ENCODE measurements around the gene RNPS1. TPM values are rescaled to one million over a fixed set of nuclear protein-coding genes. Genes with fewer than 3 reads are reported as not detected.
A peak's percentile ranks its signal among the peaks of the same experiment; 100 is the strongest.

Gene RNPS1
- total and polyA plus RNA-seq, 9 of the 15 experiments (the other 6 are each of a cell fraction or from before 2014, with no cell fraction given), result 44.9 to 338 (median 202) TPM

DNA sequence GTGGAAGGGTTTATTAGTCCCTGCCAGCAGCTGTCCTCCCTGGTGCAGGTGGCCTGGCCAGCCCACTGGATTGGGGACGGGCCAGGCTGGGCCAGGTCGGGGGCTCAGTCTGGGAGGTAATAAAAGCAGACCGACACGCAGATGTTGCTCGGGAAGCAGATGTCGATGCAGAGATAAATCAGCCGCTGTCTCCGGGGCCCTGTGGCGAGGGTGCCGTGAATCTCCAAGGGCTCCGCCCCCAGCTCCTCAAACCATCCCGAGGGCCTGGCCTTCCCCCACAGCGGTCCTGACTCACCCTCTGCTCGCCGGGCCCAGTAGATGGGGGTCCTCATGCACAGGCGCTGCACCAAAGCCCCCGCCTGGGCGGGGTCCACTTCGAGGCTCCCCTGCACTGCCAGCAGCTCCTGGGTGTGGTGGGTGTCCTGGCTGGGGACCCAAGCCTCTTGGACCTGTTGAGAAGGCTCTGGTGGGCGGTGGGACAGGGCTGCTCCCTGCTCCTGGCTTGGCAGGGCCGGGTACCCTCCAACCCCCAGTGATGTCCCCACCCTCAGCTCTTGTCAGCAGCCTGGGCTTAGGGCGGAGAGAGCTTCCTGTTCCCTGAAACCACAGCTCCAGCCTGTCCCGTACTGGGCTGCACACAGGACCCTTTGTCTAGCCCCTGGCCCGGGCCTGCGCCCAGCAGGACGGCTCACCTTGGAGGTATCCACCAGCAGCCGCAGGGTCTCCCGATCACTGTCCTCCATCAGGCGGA is 58.5 kb downstream of the RNPS1 start:
- in situ Hi-C loops (cut with MboI) (no loop called here), intact Hi-C loops (cut with micrococcal nuclease) (no loop called here)
- peaks cover 71% of the 10 kb centered on the region for H3K79me2 ChIP-seq (ENCODE audit: control insufficient read depth, insufficient read depth, low read length)
- peaks cover 61% of the 10 kb centered on the region; the same call in 2 of the 3 replicates for H3K36me3 ChIP-seq (ENCODE audit: control insufficient read depth, insufficient read depth, low read length)
- DNase-seq (ENCODE audit: extremely low read depth in 1 of 4, low spot score in 3 of 4), result peak in 2 of 4 experiments; percentile 39 to 69
- no TSS peak for BruUV-seq (replicated peaks)
- WGBS (ENCODE audit: insufficient coverage, low coverage, missing lambda C conversion rate), result 52% methylated on average over 19 of the region's 29 CpGs
- POLR2A ChIA-PET, result interaction anchor here (0.6 to 2.1 kb wide), 5 partner anchors 9 to 55 kb away, joined by 3 to 12 read pairs (median 4); partner anchors contain the start of genes ECI1 and TRAF7
- FAIRE-seq, result no peak
- peaks cover 21% of the 10 kb centered on the region for H4K20me1 ChIP-seq (replicated peaks; ENCODE audit: control insufficient read depth, insufficient read depth, low read length)
- H2AFZ ChIP-seq (ENCODE audit: low read depth, low read length), result no peak overlapping the region
- H3K9me3 ChIP-seq (replicated peaks; ENCODE audit: control insufficient read depth, insufficient read depth, low read depth, low read length), result no peaks in the 10 kb centered on the region
- no peaks in the 10 kb centered on the region for H3K27me3 ChIP-seq (ENCODE audit: control insufficient read depth in 2 of 2, insufficient read depth in 2 of 2, low read length in 2 of 2)
- peaks cover 32 to 95% of the 10 kb centered on the region in 2 experiments for H3K4me1 ChIP-seq (replicated peaks in 1 of 2; ENCODE audit: control insufficient read depth in 2 of 2, insufficient read depth in 2 of 2, low read length in 2 of 2)
- no peak overlapping the region for H3K4me2 ChIP-seq (ENCODE audit: insufficient read depth, low read length)
- H3K4me3 ChIP-seq, result no peak overlapping the region
- H3K27ac ChIP-seq (ENCODE audit: extremely low read depth, low read depth, low read length), result no peak overlapping the region
- H3K9ac ChIP-seq (ENCODE audit: insufficient read depth in 1 of 2, low read depth in 2 of 2, low read length in 2 of 2), result peak overlapping the region in 1 of 2 experiments; percentile 83; a peak in 2 of 4 replicates
- H3K9me1 ChIP-seq (ENCODE audit: control insufficient read depth, insufficient read depth, low read length), result no peaks in the 10 kb centered on the region
- CTCF ChIA-PET (ENCODE audit: low intra/inter-chr PET ratio), result no interaction called here
- no peak for ATAC-seq
- TF ChIP-seq, protein P1, sequence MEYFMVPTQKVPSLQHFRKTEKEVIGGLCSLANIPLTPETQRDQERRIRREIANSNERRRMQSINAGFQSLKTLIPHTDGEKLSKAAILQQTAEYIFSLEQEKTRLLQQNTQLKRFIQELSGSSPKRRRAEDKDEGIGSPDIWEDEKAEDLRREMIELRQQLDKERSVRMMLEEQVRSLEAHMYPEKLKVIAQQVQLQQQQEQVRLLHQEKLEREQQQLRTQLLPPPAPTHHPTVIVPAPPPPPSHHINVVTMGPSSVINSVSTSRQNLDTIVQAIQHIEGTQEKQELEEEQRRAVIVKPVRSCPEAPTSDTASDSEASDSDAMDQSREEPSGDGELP (CRISPR knock-in tag; IDR thresholded peaks at IDR 0.05; ENCODE audit: borderline replicate concordance), result 0 out of 2 replicates have a peak, but pooled peaks have one; percentile 35
- TF ChIP-seq, protein P2, sequence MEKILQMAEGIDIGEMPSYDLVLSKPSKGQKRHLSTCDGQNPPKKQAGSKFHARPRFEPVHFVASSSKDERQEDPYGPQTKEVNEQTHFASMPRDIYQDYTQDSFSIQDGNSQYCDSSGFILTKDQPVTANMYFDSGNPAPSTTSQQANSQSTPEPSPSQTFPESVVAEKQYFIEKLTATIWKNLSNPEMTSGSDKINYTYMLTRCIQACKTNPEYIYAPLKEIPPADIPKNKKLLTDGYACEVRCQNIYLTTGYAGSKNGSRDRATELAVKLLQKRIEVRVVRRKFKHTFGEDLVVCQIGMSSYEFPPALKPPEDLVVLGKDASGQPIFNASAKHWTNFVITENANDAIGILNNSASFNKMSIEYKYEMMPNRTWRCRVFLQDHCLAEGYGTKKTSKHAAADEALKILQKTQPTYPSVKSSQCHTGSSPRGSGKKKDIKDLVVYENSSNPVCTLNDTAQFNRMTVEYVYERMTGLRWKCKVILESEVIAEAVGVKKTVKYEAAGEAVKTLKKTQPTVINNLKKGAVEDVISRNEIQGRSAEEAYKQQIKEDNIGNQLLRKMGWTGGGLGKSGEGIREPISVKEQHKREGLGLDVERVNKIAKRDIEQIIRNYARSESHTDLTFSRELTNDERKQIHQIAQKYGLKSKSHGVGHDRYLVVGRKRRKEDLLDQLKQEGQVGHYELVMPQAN (IDR thresholded peaks at IDR 0.05; ENCODE audit: borderline replicate concordance), result no peak
- TF ChIP-seq GATAD2B (IDR thresholded peaks at IDR 0.05; ENCODE audit: borderline replicate concordance), result no peak
- TF ChIP-seq CBFA2T2 (conservative IDR thresholded peaks at IDR 0.05), result peak; percentile 66
- TF ChIP-seq, protein P3, sequence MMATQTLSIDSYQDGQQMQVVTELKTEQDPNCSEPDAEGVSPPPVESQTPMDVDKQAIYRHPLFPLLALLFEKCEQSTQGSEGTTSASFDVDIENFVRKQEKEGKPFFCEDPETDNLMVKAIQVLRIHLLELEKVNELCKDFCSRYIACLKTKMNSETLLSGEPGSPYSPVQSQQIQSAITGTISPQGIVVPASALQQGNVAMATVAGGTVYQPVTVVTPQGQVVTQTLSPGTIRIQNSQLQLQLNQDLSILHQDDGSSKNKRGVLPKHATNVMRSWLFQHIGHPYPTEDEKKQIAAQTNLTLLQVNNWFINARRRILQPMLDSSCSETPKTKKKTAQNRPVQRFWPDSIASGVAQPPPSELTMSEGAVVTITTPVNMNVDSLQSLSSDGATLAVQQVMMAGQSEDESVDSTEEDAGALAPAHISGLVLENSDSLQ (IDR thresholded peaks at IDR 0.05), result peak; percentile 68
- TF ChIP-seq TCF3 (CRISPR knock-in tag; IDR thresholded peaks at IDR 0.05), result peak; percentile 35; the same call in 1 of the 2 replicates
- TF ChIP-seq, protein P4, sequence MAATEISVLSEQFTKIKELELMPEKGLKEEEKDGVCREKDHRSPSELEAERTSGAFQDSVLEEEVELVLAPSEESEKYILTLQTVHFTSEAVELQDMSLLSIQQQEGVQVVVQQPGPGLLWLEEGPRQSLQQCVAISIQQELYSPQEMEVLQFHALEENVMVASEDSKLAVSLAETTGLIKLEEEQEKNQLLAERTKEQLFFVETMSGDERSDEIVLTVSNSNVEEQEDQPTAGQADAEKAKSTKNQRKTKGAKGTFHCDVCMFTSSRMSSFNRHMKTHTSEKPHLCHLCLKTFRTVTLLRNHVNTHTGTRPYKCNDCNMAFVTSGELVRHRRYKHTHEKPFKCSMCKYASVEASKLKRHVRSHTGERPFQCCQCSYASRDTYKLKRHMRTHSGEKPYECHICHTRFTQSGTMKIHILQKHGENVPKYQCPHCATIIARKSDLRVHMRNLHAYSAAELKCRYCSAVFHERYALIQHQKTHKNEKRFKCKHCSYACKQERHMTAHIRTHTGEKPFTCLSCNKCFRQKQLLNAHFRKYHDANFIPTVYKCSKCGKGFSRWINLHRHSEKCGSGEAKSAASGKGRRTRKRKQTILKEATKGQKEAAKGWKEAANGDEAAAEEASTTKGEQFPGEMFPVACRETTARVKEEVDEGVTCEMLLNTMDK (IDR thresholded peaks at IDR 0.05; ENCODE audit: borderline replicate concordance, insufficient read depth, low read depth, low read length, poor library complexity, severe bottlenecking), result no peak
- TF ChIP-seq, protein P5, sequence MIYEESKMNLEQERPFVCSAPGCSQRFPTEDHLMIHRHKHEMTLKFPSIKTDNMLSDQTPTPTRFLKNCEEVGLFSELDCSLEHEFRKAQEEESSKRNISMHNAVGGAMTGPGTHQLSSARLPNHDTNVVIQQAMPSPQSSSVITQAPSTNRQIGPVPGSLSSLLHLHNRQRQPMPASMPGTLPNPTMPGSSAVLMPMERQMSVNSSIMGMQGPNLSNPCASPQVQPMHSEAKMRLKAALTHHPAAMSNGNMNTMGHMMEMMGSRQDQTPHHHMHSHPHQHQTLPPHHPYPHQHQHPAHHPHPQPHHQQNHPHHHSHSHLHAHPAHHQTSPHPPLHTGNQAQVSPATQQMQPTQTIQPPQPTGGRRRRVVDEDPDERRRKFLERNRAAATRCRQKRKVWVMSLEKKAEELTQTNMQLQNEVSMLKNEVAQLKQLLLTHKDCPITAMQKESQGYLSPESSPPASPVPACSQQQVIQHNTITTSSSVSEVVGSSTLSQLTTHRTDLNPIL (CRISPR knock-in tag; IDR thresholded peaks at IDR 0.05), result no peak
- TF ChIP-seq CBFA2T3 (IDR thresholded peaks at IDR 0.05), result peak; percentile 67
- TF ChIP-seq RBFOX2 (IDR thresholded peaks at IDR 0.05; ENCODE audit: low read depth, low read length), result peak; percentile 62
- peak in 1 of 2 experiments; percentile 61; a peak in 2 of 4 replicates for TF ChIP-seq RCOR1 (IDR thresholded peaks at IDR 0.05; ENCODE audit: borderline replicate concordance in 1 of 2, low read depth in 2 of 2, low read length in 2 of 2)
- no peak for TF ChIP-seq HMG20B (CRISPR knock-in tag; IDR thresholded peaks at IDR 0.05)

Data from K562 (cell line).